ENCODE data around the gene CRTAC1. TPM values are rescaled to one million over a fixed set of nuclear protein-coding genes. Genes with fewer than 3 reads are reported as not detected.

Gene CRTAC1
- total RNA-seq, 1 donor from 2014 or later, result 123 TPM

- DNase-seq (peak; percentile 79), ATAC-seq (peak; percentile 35 to 48)
- H3K4me1 ChIP-seq, result peaks cover 32% of the 10 kb centered on the region
- no peaks in the 10 kb centered on the region for H3K9me3 ChIP-seq
- no peaks in the 10 kb centered on the region for H3K36me3 ChIP-seq
- TF ChIP-seq CTCF (IDR thresholded peaks at IDR 0.05), result no peak
- intact Hi-C loops (cut with DNase I), result no loop called here
- no peak overlapping the region for H3K4me3 ChIP-seq
- H3K27ac ChIP-seq, result peak overlapping the region; percentile 79
- H3K27me3 ChIP-seq (ENCODE audit: low read depth), result peaks cover 5% of the 10 kb centered on the region
Measured at GRCh38 chr10:97889461-97890265, 140.8 kb downstream of the CRTAC1 start.

GRCh38 chr10:97888641-97889262 is 141.7 kb downstream of the CRTAC1 start:
- intact Hi-C loops (cut with DNase I), result no loop called here
- Histone ChIP-seq H3K9me3 (no peaks in the 10 kb centered on the region), H3K4me3 (no peak overlapping the region), H3K27me3 (ENCODE audit: low read depth) (peaks cover 5% of the 10 kb centered on the region), H3K27ac (peak overlapping the region; percentile 79), H3K4me1 (peaks cover 32% of the 10 kb centered on the region), H3K36me3 (no peaks in the 10 kb centered on the region)
- ATAC-seq, result peak; percentile 65
- peak; percentile 83 for DNase-seq
- no peak for TF ChIP-seq CTCF (IDR thresholded peaks at IDR 0.05)

- H3K27me3 ChIP-seq (ENCODE audit: low read depth), result peaks cover 5% of the 10 kb centered on the region
- H3K4me1 ChIP-seq, result peaks cover 26% of the 10 kb centered on the region
- no peak for TF ChIP-seq CTCF (IDR thresholded peaks at IDR 0.05)
- ATAC-seq (no peak), DNase-seq (no peak)
- intact Hi-C loops (cut with DNase I), result no loop called here
- no peak overlapping the region for H3K4me3 ChIP-seq
- peak overlapping the region; percentile 67 for H3K27ac ChIP-seq
- no peaks in the 10 kb centered on the region for H3K9me3 ChIP-seq
- no peaks in the 10 kb centered on the region for H3K36me3 ChIP-seq
Measured at GRCh38 chr10:97888134-97888533, 142.3 kb downstream of the CRTAC1 start.

- no peaks in the 10 kb centered on the region for H3K36me3 ChIP-seq
- no peaks in the 10 kb centered on the region for H3K9me3 ChIP-seq
- H3K4me1 ChIP-seq, result peaks cover 20% of the 10 kb centered on the region
- ATAC-seq, result no peak
- DNase-seq, result no peak
- no peak for TF ChIP-seq CTCF (IDR thresholded peaks at IDR 0.05)
- no peak overlapping the region for H3K4me3 ChIP-seq
- no peak overlapping the region for H3K27ac ChIP-seq
- intact Hi-C loops (cut with DNase I), result no loop called here
- H3K27me3 ChIP-seq (ENCODE audit: low read depth), result peaks cover 5% of the 10 kb centered on the region
Measured at GRCh38 chr10:97887399-97887798, 143.0 kb downstream of the CRTAC1 start.

GRCh38 chr10:97886286-97886685 is 144.1 kb downstream of the CRTAC1 start:
- H3K36me3 ChIP-seq, result no peaks in the 10 kb centered on the region
- no peak overlapping the region for H3K4me3 ChIP-seq
- no peak overlapping the region for H3K27ac ChIP-seq
- DNase-seq, result no peak
- H3K27me3 ChIP-seq (ENCODE audit: low read depth), result no peaks in the 10 kb centered on the region
- no peak for ATAC-seq
- H3K9me3 ChIP-seq, result no peaks in the 10 kb centered on the region
- intact Hi-C loops (cut with DNase I), result no loop called here
- no peak for TF ChIP-seq CTCF (IDR thresholded peaks at IDR 0.05)
- peaks cover 20% of the 10 kb centered on the region for H3K4me1 ChIP-seq

Measured in lower lobe of right lung (tissue), 2 donors.